OCI-LY3 (cell line): Measurements from ENCODE around the gene RAB11FIP5.

Source experiments
- CTCF ChIP-seq: fragments of 200-600, 300-600 bp; sonication (generic); IDR thresholded peaks from 2 replicates; pipeline ENCODE4 v1.5.1; 2014; ENCODE audit warnings: antibody characterized with exemption, low read length, low read depth
- EZH2phosphoT487 ChIP-seq: fragments of 200-600 bp; shearing (Covaris generic); IDR thresholded peaks from 2 replicates; pipeline ENCODE4 v1.6.1; 2018; ENCODE audit warnings: antibody characterized with exemption, mixed run types, low read depth

GRCh38 chr2:73111073-73112025 is 1.4 kb downstream of the RAB11FIP5 start:
- TF ChIP-seq CTCF (no peak), EZH2phosphoT487 (no peak)
